Mesodermal cell (in vitro differentiated cells): ENCODE measurements around the gene IQCK.
A peak's percentile ranks its signal among the peaks of the same experiment; 100 is the strongest.

Experiments used
- H3K27ac ChIP-seq: 2 replicates; pipeline ENCODE4 v1.7.0; 2013; ENCODE audit warnings: mild to moderate bottlenecking, low read depth, low read length, moderate library complexity; ENCODE audit not compliant: severe bottlenecking
- H3K36me3 ChIP-seq: 2 replicates; pipeline ENCODE4 v1.7.1; 2013; ENCODE audit warnings: mild to moderate bottlenecking, low read length, moderate library complexity; ENCODE audit not compliant: control insufficient read depth, insufficient read depth
- H3K4me1 ChIP-seq: one replicate; pipeline ENCODE4 v1.7.1; 2013; ENCODE audit warnings: mild to moderate bottlenecking, low read length; ENCODE audit not compliant: insufficient read depth, control insufficient read depth, poor library complexity, severe bottlenecking
- H3K4me3 ChIP-seq: 2 replicates; pipeline ENCODE4 v1.7.0; 2013; ENCODE audit warnings: low read length, control low read depth, mild to moderate bottlenecking; ENCODE audit not compliant: insufficient read depth, poor library complexity, severe bottlenecking; ENCODE audit errors: extremely low read depth
- H3K9me3 ChIP-seq: 2 replicates; pipeline ENCODE4 v1.7.1; 2013; ENCODE audit warnings: mild to moderate bottlenecking, low read length, moderate library complexity; ENCODE audit not compliant: control insufficient read depth
- WGBS, 2 experiments: methylation state at CpG; one replicate each; pipeline ENCODE4 v1.1.5; 2013; ENCODE audit warnings: missing lambda C conversion rate in 2 of 2; ENCODE audit not compliant: insufficient coverage in 2 of 2; 5-methylcytosine and 5-hydroxymethylcytosine counted together

The IQCK gene

DNA sequence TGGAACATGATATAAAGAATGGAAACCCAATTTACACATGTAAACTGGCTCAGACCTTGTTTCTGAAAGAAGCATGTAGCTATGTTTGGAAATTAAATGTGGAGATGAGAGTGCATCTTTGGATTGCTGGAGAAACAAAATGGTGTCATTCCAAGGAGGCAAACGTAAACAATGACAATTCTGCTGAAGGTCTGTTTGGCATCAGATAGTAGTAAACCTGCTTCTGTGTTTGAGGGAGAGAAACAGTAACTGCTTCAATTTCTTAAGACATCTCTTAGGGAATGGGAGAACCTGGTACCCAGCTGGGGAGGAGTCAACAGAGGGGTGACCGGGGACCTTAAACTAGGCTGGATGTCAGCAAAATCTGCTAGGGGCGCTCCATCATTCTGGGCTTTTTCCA is 143.1 kb downstream of the IQCK start:
- peak overlapping the region; percentile 14 for H3K4me3 ChIP-seq
- WGBS, 2 experiments: 49 to 58% methylated on average over 3 of the region's 3 CpGs
- H3K36me3 ChIP-seq: peaks cover 11% of the 10 kb centered on the region
- H3K27ac ChIP-seq: peak overlapping the region; percentile 87
- H3K9me3 ChIP-seq: no peaks in the 10 kb centered on the region
- H3K4me1 ChIP-seq: peaks cover 20% of the 10 kb centered on the region

GRCh38 chr16:19861811-19862327 is 143.8 kb downstream of the IQCK start:
- Histone ChIP-seq H3K4me1 (peaks cover 20% of the 10 kb centered on the region), H3K36me3 (peaks cover 11% of the 10 kb centered on the region), H3K27ac (peak overlapping the region; percentile 87), H3K9me3 (no peaks in the 10 kb centered on the region), H3K4me3 (peak overlapping the region; percentile 14)
- 16 to 27% methylated on average over 6 to 11 of the region's 16 CpGs for WGBS, 2 experiments

GRCh38 chr16:19863990-19864389 is 145.9 kb downstream of the IQCK start:
- 100% methylated on average over 1 of the region's 1 CpG for WGBS, 2 experiments

DNA sequence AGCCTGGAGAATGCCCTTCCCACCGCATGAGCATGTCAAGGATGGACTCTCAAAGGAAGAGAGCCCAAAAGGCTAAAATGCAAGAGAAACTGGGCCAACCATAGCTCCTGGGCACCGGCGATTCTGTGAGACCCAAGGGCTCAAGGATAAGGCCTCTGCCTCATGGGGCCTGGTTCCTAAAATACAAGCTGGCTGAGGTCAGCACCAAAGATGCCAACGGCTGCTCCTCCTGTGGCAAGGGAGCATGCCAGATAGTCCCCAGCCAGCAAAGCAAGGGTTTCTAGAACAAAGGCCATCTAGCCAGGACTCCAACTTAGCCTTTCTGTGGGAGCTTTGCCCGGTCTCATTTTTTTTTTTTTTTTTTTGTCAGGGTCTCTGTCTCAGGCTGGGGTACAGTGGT is 146.5 kb downstream of the IQCK start:
- 92 to 94% methylated on average over 5 of the region's 5 CpGs for WGBS, 2 experiments
- Histone ChIP-seq H3K36me3 (peaks cover 15% of the 10 kb centered on the region), H3K4me1 (peaks cover 20% of the 10 kb centered on the region)

More at GRCh38 chr16:19863990-19864389, 145.9 kb downstream of the IQCK start:
- H3K36me3 ChIP-seq: peaks cover 18% of the 10 kb centered on the region
- no peaks in the 10 kb centered on the region for H3K9me3 ChIP-seq
- H3K4me1 ChIP-seq: peaks cover 20% of the 10 kb centered on the region
- no peak overlapping the region for H3K4me3 ChIP-seq
- no peak overlapping the region for H3K27ac ChIP-seq

GRCh38 chr16:19868421-19868820 is 150.3 kb downstream of the IQCK start:
- Histone ChIP-seq H3K9me3 (no peaks in the 10 kb centered on the region), H3K4me3 (no peak overlapping the region), H3K27ac (no peak overlapping the region), H3K36me3 (peaks cover 16% of the 10 kb centered on the region), H3K4me1 (no peaks in the 10 kb centered on the region)
- 94 to 98% methylated on average over 3 to 8 of the region's 9 CpGs for WGBS, 2 experiments

More for the DNA sequence above, 146.5 kb downstream of the IQCK start:
- Histone ChIP-seq H3K9me3 (no peaks in the 10 kb centered on the region), H3K27ac (no peak overlapping the region), H3K4me3 (no peak overlapping the region)

- Histone ChIP-seq H3K9me3 (no peaks in the 10 kb centered on the region), H3K36me3 (peaks cover 16% of the 10 kb centered on the region), H3K27ac (no peak overlapping the region), H3K4me1 (no peaks in the 10 kb centered on the region), H3K4me3 (no peak overlapping the region)
- WGBS, 2 experiments: 93 to 98% methylated on average over 19 to 20 of the region's 20 CpGs
Measured at GRCh38 chr16:19871721-19872120, 153.7 kb downstream of the IQCK start.

DNA sequence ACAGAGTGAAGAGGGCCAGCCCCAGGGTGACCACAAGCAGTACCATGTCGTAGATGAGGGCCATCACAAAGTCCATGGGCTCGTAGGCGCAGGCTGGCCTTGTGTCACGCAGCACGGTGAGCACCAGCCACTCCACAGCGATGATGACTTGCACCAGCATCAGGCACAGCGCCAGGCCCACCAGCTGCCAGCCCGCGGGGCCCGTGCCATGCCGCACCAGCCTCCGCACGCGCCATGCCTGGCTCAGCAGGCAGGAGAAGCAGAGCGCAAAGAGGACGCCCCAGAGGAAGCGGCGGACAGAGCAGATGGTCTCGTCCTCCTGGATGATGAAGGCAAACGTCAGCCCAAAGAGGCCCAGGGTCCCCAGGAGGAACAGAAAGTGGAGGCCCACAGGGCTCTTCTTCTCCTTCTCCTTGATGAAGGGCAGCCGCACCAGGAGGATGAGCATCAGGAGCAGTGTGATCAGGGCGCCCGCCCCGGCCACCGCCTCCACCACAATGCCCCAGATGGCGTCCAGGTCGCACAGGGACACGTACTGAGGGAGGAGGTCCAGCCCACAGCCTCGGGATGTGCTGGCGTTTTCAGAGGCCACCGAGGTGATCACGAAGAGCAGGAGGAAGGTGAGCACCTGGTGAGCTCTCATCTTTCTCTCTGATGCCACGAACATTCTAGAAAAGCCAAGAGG is 154.2 kb downstream of the IQCK start:
- Histone ChIP-seq H3K27ac (no peak overlapping the region), H3K4me1 (no peaks in the 10 kb centered on the region), H3K9me3 (no peaks in the 10 kb centered on the region), H3K36me3 (peaks cover 15% of the 10 kb centered on the region), H3K4me3 (no peak overlapping the region)
- 95 to 97% methylated on average over 31 to 33 of the region's 33 CpGs for WGBS, 2 experiments

DNA sequence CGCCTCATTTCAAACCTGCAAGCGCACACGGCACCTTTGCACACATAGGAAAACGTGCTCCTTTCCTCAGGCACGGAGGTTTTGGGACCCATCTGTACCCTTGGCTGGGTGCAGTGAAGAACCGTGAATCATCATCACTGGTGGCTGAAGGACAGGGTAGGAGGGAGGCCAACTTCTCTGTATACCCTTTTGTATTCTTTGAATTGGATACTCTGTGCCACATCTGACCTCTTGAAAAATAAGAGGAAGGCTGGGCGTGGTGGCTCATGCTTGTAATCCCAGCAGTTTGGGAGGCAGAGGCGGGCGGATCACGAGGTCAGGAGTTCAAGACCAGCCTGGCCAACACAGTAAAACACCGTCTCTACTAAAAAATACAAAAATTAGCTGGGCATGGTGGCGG is 154.9 kb downstream of the IQCK start:
- H3K36me3 ChIP-seq: peaks cover 10% of the 10 kb centered on the region
- no peaks in the 10 kb centered on the region for H3K4me1 ChIP-seq
- no peak overlapping the region for H3K4me3 ChIP-seq
- 89 to 92% methylated on average over 6 to 9 of the region's 12 CpGs for WGBS, 2 experiments
- H3K9me3 ChIP-seq: no peaks in the 10 kb centered on the region
- no peak overlapping the region for H3K27ac ChIP-seq

DNA sequence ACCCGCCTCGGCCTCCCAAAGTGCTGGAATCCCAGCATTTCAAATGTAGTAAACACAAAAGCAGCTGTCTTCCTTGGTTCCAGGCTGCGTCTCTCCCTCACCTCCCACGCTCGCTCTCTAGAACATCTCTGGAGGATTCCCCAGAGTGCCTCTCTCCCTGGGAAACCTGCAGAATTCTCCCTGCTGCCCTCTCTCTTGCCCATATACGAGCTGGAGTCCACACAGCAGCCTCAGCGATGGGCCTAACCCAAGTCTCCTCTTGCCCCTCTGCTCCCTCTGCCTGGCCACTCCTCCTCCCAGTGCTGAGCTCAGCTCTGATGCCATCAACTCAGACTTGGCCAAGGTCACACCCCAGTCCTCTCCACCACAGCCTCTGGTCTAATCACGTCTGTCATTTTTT is 156.0 kb downstream of the IQCK start:
- H3K9me3 ChIP-seq: no peaks in the 10 kb centered on the region
- H3K27ac ChIP-seq: no peak overlapping the region
- no peak overlapping the region for H3K4me3 ChIP-seq
- no peaks in the 10 kb centered on the region for H3K4me1 ChIP-seq
- WGBS, 2 experiments: 92 to 95% methylated on average over 8 of the region's 8 CpGs
- peaks cover 10% of the 10 kb centered on the region for H3K36me3 ChIP-seq

GRCh38 chr16:19874851-19875546 is 156.9 kb downstream of the IQCK start:
- H3K27ac ChIP-seq: no peak overlapping the region
- H3K9me3 ChIP-seq: no peaks in the 10 kb centered on the region
- no peak overlapping the region for H3K4me3 ChIP-seq
- H3K36me3 ChIP-seq: peaks cover 10% of the 10 kb centered on the region
- 85% methylated on average over 10 to 17 of the region's 18 CpGs for WGBS, 2 experiments
- no peaks in the 10 kb centered on the region for H3K4me1 ChIP-seq

GRCh38 chr16:19875900-19876299 is 157.8 kb downstream of the IQCK start:
- no peaks in the 10 kb centered on the region for H3K9me3 ChIP-seq
- H3K27ac ChIP-seq: no peak overlapping the region
- 93% methylated on average over 3 of the region's 6 CpGs; no CpG with 5 or more reads in 1 of the 2 experiments for WGBS, 2 experiments
- no peaks in the 10 kb centered on the region for H3K4me1 ChIP-seq
- H3K4me3 ChIP-seq: no peak overlapping the region
- H3K36me3 ChIP-seq: peaks cover 5% of the 10 kb centered on the region
